Measurements from ENCODE around the gene CTAGE6.
"Not testable (repeated sequence)": the region's sequence is repeated elsewhere in the genome, so short reads cannot be mapped to it uniquely, and the experiment has no call there.

Gene CTAGE6

GRCh38 chr7:143757596-143757995 lies at the start of gene CTAGE6:
Gene CTAGE6 (minus strand): TSS chr7:143757696. CDS start chr7:143757658, 38 bp downstream.
- DNase-seq: not testable (repeated sequence)

- not testable (repeated sequence) for DNase-seq
These were observed 49.2 kb upstream of the CTAGE6 start for GRCh38 chr7:143806664-143807071.

- not testable (repeated sequence) for DNase-seq
These were observed 40.4 kb upstream of the CTAGE6 start for GRCh38 chr7:143797896-143798290.

GRCh38 chr7:143797119-143797895 lies 39.8 kb upstream of the CTAGE6 start:
- not testable (repeated sequence) for DNase-seq

DNA sequence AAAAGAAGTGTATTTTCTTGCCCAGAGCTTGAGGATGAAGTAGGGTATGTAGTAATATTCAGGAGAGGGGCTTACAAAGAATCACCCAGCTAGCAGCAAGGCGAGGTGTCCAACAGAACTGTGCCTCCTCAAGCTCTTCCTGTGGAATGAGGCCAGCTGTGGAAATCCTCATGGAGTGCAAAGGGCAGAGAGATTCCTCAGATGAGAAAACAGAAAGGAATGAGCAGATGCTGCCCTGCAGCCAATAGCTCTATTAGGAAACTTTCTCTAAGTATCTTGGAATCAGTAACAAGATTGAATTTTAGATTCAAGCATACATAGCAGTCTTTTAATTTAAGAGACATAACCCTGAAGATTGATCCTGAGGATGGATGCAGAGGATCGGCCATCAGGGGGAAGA lies 38.2 kb upstream of the CTAGE6 start:
- DNase-seq: not testable (repeated sequence)

- not testable (repeated sequence) for DNase-seq
These were observed 35.1 kb upstream of the CTAGE6 start for GRCh38 chr7:143792633-143793032.

DNA sequence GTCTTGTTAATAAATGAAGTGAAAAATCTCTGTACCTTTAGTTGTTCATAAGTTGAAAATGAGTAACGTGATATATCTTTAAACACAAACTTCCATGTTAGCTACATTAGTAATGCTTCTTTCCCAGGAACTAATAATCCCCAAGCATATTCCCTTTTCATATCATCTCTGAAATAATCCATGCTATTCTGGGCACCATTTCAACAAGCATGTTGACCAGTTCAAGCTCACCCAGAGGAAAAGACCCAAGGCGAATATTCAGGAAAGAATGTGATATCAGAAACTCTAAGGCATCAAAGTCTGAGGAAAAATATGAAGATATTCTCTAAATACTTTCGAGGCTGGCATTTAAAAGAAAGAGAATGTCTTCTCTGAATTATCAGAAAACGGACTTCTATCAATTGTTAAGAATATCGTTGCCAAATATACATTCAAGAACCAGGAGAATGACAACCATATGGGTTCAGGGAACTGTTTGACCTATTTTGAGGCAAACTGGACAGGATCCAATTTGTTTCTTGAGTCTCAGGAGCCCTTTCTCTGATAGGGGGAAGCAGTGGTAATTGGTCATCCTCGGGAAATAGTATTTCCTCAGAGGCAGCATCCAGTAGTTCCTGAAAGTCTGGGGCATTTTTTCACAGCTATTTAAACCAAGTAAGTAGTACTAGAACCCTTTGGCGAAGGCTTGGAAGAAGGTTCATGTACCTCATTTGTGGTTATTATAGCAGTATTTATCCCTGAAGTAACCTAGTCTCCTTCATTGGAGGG lies 28.1 kb upstream of the CTAGE6 start:
- not testable (repeated sequence) for DNase-seq

DNA sequence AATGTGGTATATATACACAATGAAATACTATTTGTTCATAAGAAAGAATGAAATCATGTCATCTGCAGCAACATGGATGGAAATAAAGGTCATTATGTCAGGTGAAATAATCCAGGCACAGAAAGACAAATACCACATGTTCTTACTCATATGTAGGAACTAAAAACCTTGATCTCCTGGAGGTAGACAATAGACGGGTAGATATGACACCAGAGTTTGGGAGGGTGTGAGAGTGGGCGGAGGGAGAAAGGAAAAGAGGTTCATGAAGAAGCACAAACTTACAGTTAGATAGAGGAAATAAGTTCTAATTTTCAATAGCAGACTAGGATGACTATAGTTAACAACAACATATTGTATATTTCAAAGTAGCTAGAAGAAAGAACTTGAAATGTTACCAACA lies 22.1 kb upstream of the CTAGE6 start:
- DNase-seq: not testable (repeated sequence)

DNA sequence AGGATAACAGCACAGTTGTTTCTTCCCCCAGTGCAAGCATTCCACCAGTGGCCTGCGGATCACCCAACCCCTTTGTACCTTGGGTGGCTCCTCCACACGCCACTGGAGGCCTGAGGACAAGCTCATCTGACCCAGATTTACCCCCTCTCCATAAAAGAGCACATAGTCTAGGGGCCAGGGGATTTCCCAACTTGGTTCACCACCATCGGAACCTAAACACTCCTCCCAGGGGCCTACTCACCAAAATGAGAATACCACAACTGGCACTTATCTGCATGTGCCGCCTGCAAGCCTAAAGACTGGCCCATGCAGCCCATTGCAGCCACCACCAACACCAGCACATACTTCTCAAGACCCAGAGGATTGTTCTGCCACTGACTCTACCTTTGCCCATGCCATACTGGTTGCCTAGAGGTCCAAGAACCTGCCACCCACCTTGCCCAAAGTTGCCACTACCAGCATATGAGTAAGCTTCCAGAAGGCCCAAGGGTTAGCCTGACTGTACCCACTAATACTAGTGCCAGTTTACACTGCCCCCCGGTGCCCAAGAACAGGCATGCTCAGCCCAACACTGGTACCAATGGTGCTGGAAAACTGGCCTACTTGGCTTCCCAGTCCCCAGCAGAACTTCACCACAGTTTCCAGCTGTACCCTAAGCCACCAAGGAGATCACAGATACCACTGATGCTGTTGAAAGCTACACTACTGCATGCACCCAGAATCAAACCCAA lies 15.4 kb upstream of the CTAGE6 start:
- not testable (repeated sequence) for DNase-seq

DNA sequence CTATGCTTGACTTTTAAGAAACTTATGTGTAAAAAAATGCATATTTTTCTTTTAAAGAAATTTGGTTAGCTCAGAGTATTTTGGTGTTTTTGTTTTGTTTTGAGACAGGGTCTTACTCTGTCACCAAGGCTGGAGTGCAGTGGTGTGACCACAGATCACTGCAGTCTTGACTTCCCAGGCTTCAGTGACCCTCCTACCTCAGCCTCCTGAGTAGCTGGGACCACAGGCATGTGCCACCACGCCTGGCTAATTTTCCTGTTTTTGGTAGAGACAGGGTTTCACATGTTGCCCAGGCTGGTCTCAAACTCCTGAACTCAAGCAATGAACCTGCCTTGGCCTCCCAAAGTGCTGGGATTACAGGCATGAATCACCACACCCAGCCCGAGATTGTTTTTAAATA lies 10.0 kb upstream of the CTAGE6 start:
- DNase-seq: not testable (repeated sequence)

- not testable (repeated sequence) for DNase-seq
These were observed 8.2 kb upstream of the CTAGE6 start for GRCh38 chr7:143765678-143766077.

DNA sequence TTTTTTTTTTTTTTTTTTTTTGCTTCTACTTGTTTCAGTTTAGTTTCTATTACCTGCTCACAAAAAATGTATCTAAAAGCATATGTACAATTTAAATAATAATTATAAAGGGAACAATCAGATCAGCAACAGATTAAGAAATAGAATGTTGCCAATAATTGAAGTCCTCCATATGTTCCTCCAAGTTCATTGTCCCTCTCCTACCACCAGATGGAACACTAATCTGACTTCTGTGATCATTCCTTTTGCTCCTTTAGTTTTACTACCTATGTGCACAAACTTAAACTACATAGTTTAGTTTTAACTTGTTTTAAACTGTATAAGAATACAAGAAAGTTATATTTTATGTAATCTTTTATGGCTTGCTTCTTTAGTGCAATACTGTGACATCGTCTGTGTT lies 5.6 kb upstream of the CTAGE6 start:
- not testable (repeated sequence) for DNase-seq

- not testable (repeated sequence) for DNase-seq
These were observed 12.2 kb downstream of the CTAGE6 start for GRCh38 chr7:143745340-143745739.

DNA sequence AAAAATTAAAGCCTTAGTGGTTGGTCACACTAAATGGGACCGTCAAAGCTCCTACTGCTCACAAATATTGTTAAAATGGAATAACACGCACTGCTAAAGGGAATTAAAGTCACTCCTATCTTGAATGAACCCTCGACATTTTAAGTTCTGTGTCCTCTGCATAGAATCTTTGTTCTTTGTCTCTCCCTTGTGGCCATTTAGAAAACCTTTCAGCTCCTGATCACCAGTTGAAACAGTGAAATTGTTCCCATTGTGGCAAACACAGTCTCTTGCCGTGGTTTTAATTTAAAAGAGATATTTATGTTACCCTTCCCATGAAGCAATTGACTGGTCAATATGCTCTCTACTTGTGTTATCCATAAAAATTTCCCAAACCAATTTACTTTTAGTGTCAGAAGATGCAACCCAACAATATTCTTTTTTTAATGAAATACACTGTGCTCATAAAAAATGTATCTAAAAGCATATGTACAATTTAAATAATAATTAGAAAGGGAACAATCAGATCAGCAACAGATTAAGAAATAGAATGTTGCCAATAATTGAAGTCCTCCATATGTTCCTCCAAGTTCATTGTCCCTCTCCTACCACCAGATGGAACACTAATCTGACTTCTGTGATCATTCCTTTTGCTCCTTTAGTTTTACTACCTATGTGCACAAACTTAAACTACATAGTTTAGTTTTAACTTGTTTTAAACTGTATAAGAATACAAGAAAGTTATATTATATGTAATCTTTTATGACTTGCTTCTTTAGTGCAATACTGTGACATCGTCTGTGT lies 20.3 kb downstream of the CTAGE6 start:
- DNase-seq: peak in 3 of 6 experiments; percentile 32 to 61 (median 59)

- DNase-seq: no peak
These were observed 21.5 kb downstream of the CTAGE6 start for GRCh38 chr7:143735962-143736361.

DNA sequence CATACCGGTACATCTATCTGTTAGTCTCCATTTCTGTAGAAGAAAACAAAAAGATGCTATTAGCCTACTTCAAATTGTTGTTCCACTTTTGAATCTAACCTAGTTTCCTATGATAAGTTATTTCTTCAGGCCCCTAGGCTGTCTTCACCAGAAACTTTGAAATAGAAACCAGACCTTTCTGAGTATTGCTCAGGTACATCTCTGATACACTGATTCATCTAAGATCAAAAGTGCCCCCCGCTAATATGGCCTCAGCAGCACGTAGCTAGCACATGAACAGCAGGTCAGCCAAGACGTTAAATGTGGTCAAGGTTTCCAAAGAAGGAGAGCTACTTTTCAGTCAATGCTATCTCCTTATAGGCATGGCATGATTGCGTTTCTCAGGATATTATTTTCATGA lies 23.6 kb downstream of the CTAGE6 start:
- no peak for DNase-seq

GRCh38 chr7:143728333-143728862 lies 29.1 kb downstream of the CTAGE6 start:
- DNase-seq: no peak

GRCh38 chr7:143727561-143727960 lies 29.9 kb downstream of the CTAGE6 start:
- DNase-seq: not testable (repeated sequence)

DNA sequence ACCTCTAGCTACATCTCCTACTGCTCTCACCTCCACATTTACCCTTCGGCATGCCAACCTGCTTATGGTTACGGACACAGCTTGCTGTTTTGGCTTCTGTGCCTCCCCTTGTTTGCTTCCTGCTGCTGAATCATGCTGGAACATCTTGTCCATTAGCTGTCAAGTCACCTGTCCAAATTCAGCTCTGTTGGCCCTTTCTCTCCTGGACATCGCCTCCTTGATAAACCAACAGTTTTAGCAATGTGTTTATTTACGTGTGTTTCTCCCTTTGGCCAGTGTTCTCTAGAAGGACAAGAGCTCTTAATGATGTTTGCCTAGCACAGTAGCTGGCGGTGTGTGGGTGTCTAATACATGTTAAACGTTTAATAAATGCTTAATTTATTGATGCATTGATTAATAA lies 31.4 kb downstream of the CTAGE6 start:
- DNase-seq: not testable (repeated sequence)

DNA sequence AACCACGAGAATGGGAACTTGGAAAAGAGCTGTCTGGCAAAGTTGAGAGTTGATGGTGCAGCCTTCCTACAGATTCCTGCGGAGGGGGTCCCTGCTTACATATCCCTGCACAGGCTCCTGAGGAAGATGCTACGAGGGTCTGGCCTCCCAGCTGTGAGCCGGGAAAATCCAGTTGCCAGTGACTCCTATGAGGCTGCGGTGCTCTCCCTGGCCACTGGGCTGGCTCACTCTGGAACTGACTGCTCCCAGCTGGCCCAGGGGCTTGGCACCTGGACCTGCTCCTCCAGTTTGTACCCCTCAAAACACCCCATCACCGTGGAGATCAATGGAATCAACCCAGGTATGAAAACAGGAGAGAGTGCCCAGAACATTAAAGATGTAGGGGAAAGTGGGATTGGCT lies 37.2 kb downstream of the CTAGE6 start:
- not testable (repeated sequence) for DNase-seq

DNA sequence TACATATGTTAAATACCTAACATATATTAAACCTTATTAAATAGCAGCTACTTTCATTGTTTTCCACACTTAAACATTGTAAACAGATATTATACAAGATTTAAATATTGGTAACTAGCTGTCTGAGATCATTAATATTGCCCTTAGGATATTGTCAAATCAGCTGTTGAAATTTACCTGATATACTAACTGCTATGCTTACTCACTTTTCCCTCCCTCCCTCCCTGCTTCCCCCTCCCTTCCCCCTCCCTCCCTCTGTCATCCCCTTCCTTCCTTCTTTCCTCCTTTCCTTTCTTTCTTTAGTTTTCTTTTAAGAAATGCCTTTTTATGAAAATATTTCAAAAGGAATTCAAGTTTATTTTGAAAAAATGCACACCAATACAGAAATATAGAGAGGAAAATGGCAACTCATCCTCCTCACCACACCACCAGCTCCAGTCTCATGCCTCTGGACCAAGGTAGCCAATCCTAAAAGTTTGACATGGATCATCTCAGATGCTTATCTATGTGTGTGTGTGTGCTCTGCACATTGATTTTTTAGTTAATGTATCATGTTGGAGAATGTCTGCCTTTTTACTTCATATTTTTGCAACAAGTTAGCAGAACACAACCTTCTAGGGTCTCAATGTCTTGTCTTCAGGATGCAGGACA lies 41.8 kb downstream of the CTAGE6 start:
- DNase-seq: not testable (repeated sequence)
